NCI-H345 (cell line): Measurements from ENCODE around the gene STYK1.
A peak's percentile ranks its signal among the peaks of the same experiment; 100 is the strongest.

ENCODE experiments used
- DNase-seq: peaks from one replicate; lab custom pipeline; 2025; lab: John Stamatoyannopoulos, UW

STYK1 gene

GRCh38 chr12:10673659-10674384 lies at the start of gene STYK1:
STYK1 (minus strand) TSS chr12:10674052; CDS start chr12:10634618, 39,434 bp downstream.
- DNase-seq, result peak; percentile 85

GRCh38 chr12:10722905-10723746 lies 49.3 kb upstream of the STYK1 start, which contains the start of gene YBX3:
YBX3 (minus strand) TSS chr12:10723323; CDS start chr12:10723111, 212 bp downstream.
- DNase-seq, result peak; percentile 40

GRCh38 chr12:10722502-10722904 lies 48.7 kb upstream of the STYK1 start:
- DNase-seq, result peak; percentile 51

- DNase-seq, result peak; percentile 23
Observed at GRCh38 chr12:10721651-10722501, 48.0 kb upstream of the STYK1 start.

GRCh38 chr12:10720974-10721650 lies 47.3 kb upstream of the STYK1 start:
- DNase-seq, result no peak

- DNase-seq, result no peak
Observed at GRCh38 chr12:10719482-10719881, 45.6 kb upstream of the STYK1 start.

- no peak for DNase-seq
Observed at GRCh38 chr12:10718279-10718821, 44.5 kb upstream of the STYK1 start.

- no peak for DNase-seq
Observed at GRCh38 chr12:10717410-10717809, 43.6 kb upstream of the STYK1 start.

- DNase-seq, result no peak
Observed at GRCh38 chr12:10716704-10717315, 43.0 kb upstream of the STYK1 start.

GRCh38 chr12:10716277-10716676 lies 42.4 kb upstream of the STYK1 start:
- DNase-seq, result no peak

- DNase-seq, result no peak
Observed at GRCh38 chr12:10715491-10715890, 41.6 kb upstream of the STYK1 start.

GRCh38 chr12:10709808-10710207 lies 36.0 kb upstream of the STYK1 start:
- DNase-seq, result no peak

GRCh38 chr12:10708862-10709261 lies 35.0 kb upstream of the STYK1 start:
- no peak for DNase-seq

GRCh38 chr12:10705655-10706054 lies 31.8 kb upstream of the STYK1 start:
- DNase-seq, result no peak

GRCh38 chr12:10701843-10702242 lies 28.0 kb upstream of the STYK1 start:
- DNase-seq, result no peak

GRCh38 chr12:10701131-10701681 lies 27.4 kb upstream of the STYK1 start:
- no peak for DNase-seq

- no peak for DNase-seq
Observed at GRCh38 chr12:10700581-10700980, 26.7 kb upstream of the STYK1 start.

GRCh38 chr12:10697862-10698261 lies 24.0 kb upstream of the STYK1 start:
- no peak for DNase-seq

GRCh38 chr12:10697156-10697555 lies 23.3 kb upstream of the STYK1 start:
- DNase-seq, result no peak

GRCh38 chr12:10690906-10691305 lies 17.1 kb upstream of the STYK1 start:
- DNase-seq, result no peak

- no peak for DNase-seq
Observed at GRCh38 chr12:10689146-10689545, 15.3 kb upstream of the STYK1 start.
